ENCODE results near the gene RAMP1. TPM values are rescaled to one million over a fixed set of nuclear protein-coding genes. Genes with fewer than 3 reads are reported as not detected.
A peak's percentile ranks its signal among the peaks of the same experiment; 100 is the strongest.

RAMP1 gene
- total and polyA plus RNA-seq, 2 donors from 2014 or later, result 8.8 to 17.3 TPM

- Histone ChIP-seq H3K9ac (ENCODE audit: low read length in 3 of 3) (no peak overlapping the region), H3K9me3 (ENCODE audit: control insufficient read depth in 2 of 3, insufficient read depth in 1 of 3, low read length in 3 of 3) (no peaks in the 10 kb centered on the region), H3K4me1 (ENCODE audit: control insufficient read depth in 2 of 3, insufficient read depth in 2 of 3, low read depth in 1 of 3, low read length in 3 of 3) (peaks cover 0 to 6% (median 5%) of the 10 kb centered on the region in 3 donors), H3K36me3 (ENCODE audit: control insufficient read depth in 2 of 3, insufficient read depth in 3 of 3, low read length in 3 of 3) (no peaks in the 10 kb centered on the region), H3K4me3 (ENCODE audit: low read length in 3 of 3) (no peak overlapping the region), H3K27ac (ENCODE audit: low read depth in 2 of 2, low read length in 2 of 2) (no peak overlapping the region), H3K27me3 (ENCODE audit: control insufficient read depth, insufficient read depth, low read length) (no peaks in the 10 kb centered on the region)
- DNase-seq (peak in 1 of 5 donors; percentile 34), FAIRE-seq (no peak)
- intact Hi-C loops (cut with DNase I), result no loop called here
- TF ChIP-seq CTCF (IDR thresholded peaks at IDR 0.05; ENCODE audit: borderline replicate concordance, extremely low read depth, insufficient read depth), result no peak
These were observed 62.6 kb downstream of the RAMP1 start for GRCh38 chr2:237921967-237922492.

GRCh38 chr2:237922641-237923361 lies 63.4 kb downstream of the RAMP1 start:
- no peak for FAIRE-seq
- no peak for DNase-seq
- peak overlapping the region in 1 of 3 donors; percentile 33 for H3K4me3 ChIP-seq (ENCODE audit: low read length in 3 of 3)

GRCh38 chr2:237923481-237924163 lies 64.2 kb downstream of the RAMP1 start:
- Histone ChIP-seq H3K9me3 (ENCODE audit: control insufficient read depth in 2 of 3, insufficient read depth in 1 of 3, low read length in 3 of 3) (no peaks in the 10 kb centered on the region), H3K9ac (ENCODE audit: low read length in 3 of 3) (no peak overlapping the region), H3K4me1 (ENCODE audit: control insufficient read depth in 2 of 3, insufficient read depth in 2 of 3, low read depth in 1 of 3, low read length in 3 of 3) (peaks cover 0 to 6% (median 5%) of the 10 kb centered on the region in 3 donors), H3K4me3 (ENCODE audit: low read length in 3 of 3) (peak overlapping the region in 2 of 3 donors; percentile 33 to 42), H3K27me3 (ENCODE audit: control insufficient read depth, insufficient read depth, low read length) (no peaks in the 10 kb centered on the region), H3K36me3 (ENCODE audit: control insufficient read depth in 2 of 3, insufficient read depth in 3 of 3, low read length in 3 of 3) (no peaks in the 10 kb centered on the region), H3K27ac (ENCODE audit: low read depth in 2 of 2, low read length in 2 of 2) (no peak overlapping the region)
- peak; percentile 71 for TF ChIP-seq CTCF (IDR thresholded peaks at IDR 0.05; ENCODE audit: borderline replicate concordance, extremely low read depth, insufficient read depth)
- intact Hi-C loops (cut with DNase I), result no loop called here
- DNase-seq (peak; percentile 68 to 86 (median 75)), FAIRE-seq (no peak)

More at GRCh38 chr2:237922641-237923361, 63.4 kb downstream of the RAMP1 start:
- Histone ChIP-seq H3K9me3 (ENCODE audit: control insufficient read depth in 2 of 3, insufficient read depth in 1 of 3, low read length in 3 of 3) (no peaks in the 10 kb centered on the region), H3K36me3 (ENCODE audit: control insufficient read depth in 2 of 3, insufficient read depth in 3 of 3, low read length in 3 of 3) (no peaks in the 10 kb centered on the region), H3K4me1 (ENCODE audit: control insufficient read depth in 2 of 3, insufficient read depth in 2 of 3, low read depth in 1 of 3, low read length in 3 of 3) (peaks cover 0 to 6% (median 5%) of the 10 kb centered on the region in 3 donors), H3K27me3 (ENCODE audit: control insufficient read depth, insufficient read depth, low read length) (no peaks in the 10 kb centered on the region), H3K9ac (ENCODE audit: low read length in 3 of 3) (no peak overlapping the region), H3K27ac (ENCODE audit: low read depth in 2 of 2, low read length in 2 of 2) (no peak overlapping the region)
- intact Hi-C loops (cut with DNase I), result no loop called here
- TF ChIP-seq CTCF (IDR thresholded peaks at IDR 0.05; ENCODE audit: borderline replicate concordance, extremely low read depth, insufficient read depth), result no peak

Measured in kidney (tissue), 14 donors.